ENCODE results near the gene STMN3. TPM values are rescaled to one million over a fixed set of nuclear protein-coding genes. Genes with fewer than 3 reads are reported as not detected.

Gene STMN3
- total RNA-seq, 4 donors from 2014 or later = 0.51 to 1.9 (median 0.88) TPM

GRCh38 chr20:63697357-63697867 lies 44.2 kb upstream of the STMN3 start:
- ATAC-seq = no peak
- Histone ChIP-seq H3K4me1 (peaks cover 30 to 32% of the 10 kb centered on the region in 2 donors), H3K36me3 (peaks cover 0 to 7% of the 10 kb centered on the region in 2 donors), H3K4me3 (peak overlapping the region in 1 of 4 donors; percentile 29), H3K9me3 (no peaks in the 10 kb centered on the region), H3K27ac (no peak overlapping the region), H3K27me3 (no peaks in the 10 kb centered on the region)
- in situ Hi-C loops (cut with MboI; ENCODE audit: low sequenced_read_pairs in 4 of 4) = no loop called here
- TF ChIP-seq, protein P1, sequence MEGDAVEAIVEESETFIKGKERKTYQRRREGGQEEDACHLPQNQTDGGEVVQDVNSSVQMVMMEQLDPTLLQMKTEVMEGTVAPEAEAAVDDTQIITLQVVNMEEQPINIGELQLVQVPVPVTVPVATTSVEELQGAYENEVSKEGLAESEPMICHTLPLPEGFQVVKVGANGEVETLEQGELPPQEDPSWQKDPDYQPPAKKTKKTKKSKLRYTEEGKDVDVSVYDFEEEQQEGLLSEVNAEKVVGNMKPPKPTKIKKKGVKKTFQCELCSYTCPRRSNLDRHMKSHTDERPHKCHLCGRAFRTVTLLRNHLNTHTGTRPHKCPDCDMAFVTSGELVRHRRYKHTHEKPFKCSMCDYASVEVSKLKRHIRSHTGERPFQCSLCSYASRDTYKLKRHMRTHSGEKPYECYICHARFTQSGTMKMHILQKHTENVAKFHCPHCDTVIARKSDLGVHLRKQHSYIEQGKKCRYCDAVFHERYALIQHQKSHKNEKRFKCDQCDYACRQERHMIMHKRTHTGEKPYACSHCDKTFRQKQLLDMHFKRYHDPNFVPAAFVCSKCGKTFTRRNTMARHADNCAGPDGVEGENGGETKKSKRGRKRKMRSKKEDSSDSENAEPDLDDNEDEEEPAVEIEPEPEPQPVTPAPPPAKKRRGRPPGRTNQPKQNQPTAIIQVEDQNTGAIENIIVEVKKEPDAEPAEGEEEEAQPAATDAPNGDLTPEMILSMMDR (IDR thresholded peaks at IDR 0.05 in 4 of 5, conservative IDR thresholded peaks at IDR 0.05 in 1 of 5) = no peak
- TF ChIP-seq POLR2A (IDR thresholded peaks at IDR 0.05) = no peak
- intact Hi-C loops (cut with DNase I; ENCODE audit: low total_unique reads) = no loop called here
- DNase-seq = peak in 1 of 2 donors; percentile 16

DNA sequence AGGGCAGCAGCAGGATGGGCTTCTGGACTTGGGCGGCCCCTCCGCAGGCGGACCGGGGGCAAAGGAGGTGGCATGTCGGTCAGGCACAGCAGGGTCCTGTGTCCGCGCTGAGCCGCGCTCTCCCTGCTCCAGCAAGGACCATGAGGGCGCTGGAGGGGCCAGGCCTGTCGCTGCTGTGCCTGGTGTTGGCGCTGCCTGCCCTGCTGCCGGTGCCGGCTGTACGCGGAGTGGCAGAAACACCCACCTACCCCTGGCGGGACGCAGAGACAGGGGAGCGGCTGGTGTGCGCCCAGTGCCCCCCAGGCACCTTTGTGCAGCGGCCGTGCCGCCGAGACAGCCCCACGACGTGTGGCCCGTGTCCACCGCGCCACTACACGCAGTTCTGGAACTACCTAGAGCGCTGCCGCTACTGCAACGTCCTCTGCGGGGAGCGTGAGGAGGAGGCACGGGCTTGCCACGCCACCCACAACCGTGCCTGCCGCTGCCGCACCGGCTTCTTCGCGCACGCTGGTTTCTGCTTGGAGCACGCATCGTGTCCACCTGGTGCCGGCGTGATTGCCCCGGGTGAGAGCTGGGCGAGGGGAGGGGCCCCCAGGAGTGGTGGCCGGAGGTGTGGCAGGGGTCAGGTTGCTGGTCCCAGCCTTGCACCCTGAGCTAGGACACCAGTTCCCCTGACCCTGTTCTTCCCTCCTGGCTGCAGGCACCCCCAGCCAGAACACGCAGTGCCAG lies 43.6 kb upstream of the STMN3 start, which contains the start of gene TNFRSF6B:
TNFRSF6B (plus strand) TSS at position 25 of the 729 bp plus-strand sequence; CDS start at position 141, 116 bp downstream.
- Histone ChIP-seq H3K27ac (no peak within 1 kb of the TSS), H3K4me1 (peaks cover 30 to 32% of the 10 kb centered on the region in 2 donors), H3K9me3 (no peaks in the 10 kb centered on the region), H3K4me3 (peak within 1 kb of the TSS in 2 of 4 donors; percentile 18 to 29), H3K27me3 (no peaks in the 10 kb centered on the region), H3K36me3 (peaks cover 0 to 7% of the 10 kb centered on the region in 2 donors)
- in situ Hi-C loops (cut with MboI; ENCODE audit: low sequenced_read_pairs in 4 of 4) (no loop called here), intact Hi-C loops (cut with DNase I; ENCODE audit: low total_unique reads) (no loop called here)
- peak in 1 of 2 donors; percentile 13 for ATAC-seq
- TF ChIP-seq, protein P1 (IDR thresholded peaks at IDR 0.05 in 4 of 5, conservative IDR thresholded peaks at IDR 0.05 in 1 of 5) = no peak
- TF ChIP-seq POLR2A (IDR thresholded peaks at IDR 0.05) = no peak
- DNase-seq = no peak

DNA sequence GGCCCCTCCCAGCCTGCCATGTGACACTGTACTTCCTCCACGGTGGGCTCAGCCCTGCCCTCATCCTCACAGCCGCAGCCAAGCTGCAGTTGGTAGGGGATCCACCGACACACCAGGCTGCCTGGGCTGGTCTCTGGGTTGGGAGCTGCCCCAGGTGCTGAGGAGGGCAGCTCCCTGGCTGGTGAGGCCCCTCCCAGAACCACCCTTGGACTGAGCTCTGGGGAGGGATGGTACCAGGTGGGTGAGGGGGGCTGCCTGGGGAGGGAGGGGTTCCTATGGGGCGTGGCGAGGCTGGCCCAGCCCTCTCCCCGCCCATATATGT lies 43.0 kb upstream of the STMN3 start:
- Histone ChIP-seq H3K4me3 (peak overlapping the region in 1 of 4 donors; percentile 18), H3K4me1 (peaks cover 30 to 32% of the 10 kb centered on the region in 2 donors), H3K27me3 (no peaks in the 10 kb centered on the region), H3K9me3 (no peaks in the 10 kb centered on the region), H3K36me3 (peaks cover 0 to 7% of the 10 kb centered on the region in 2 donors), H3K27ac (no peak overlapping the region)
- ATAC-seq = no peak
- intact Hi-C loops (cut with DNase I; ENCODE audit: low total_unique reads) (no loop called here), in situ Hi-C loops (cut with MboI; ENCODE audit: low sequenced_read_pairs in 4 of 4) (no loop called here)
- no peak for DNase-seq
- no peak for TF ChIP-seq POLR2A (IDR thresholded peaks at IDR 0.05)
- TF ChIP-seq, protein P1 (IDR thresholded peaks at IDR 0.05 in 4 of 5, conservative IDR thresholded peaks at IDR 0.05 in 1 of 5) = no peak

DNA sequence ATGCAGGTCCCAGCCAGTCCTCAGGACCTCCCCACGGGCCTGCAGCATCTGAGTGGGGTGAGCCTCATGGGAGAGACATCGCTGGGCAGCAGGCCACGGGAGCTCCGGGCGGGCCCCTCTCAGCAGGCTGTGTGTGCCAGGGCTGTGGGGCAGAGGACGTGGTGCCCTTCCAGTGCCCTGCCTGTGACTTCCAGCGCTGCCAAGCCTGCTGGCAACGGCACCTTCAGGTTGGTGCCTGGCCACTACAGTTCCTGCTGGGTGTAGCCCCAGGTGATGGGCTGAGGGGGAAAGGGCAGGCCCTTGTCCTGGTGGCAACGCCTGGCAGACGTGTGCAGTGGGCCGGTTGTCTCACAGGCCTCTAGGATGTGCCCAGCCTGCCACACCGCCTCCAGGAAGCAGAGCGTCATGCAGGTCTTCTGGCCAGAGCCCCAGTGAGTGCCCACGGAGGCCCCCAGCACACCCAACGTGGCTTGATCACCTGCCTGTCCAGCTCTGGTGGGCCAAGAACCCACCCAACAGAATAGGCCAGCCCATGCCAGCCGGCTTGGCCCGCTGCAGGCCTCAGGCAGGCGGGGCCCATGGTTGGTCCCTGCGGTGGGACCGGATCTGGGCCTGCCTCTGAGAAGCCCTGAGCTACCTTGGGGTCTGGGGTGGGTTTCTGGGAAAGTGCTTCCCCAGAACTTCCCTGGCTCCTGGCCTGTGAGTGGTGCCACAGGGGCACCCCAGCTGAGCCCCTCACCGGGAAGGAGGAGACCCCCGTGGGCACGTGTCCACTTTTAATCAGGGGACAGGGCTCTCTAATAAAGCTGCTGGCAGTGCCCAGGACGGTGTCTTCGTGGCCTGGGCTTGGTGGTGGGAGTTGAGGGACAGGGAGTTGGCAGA lies 42.4 kb upstream of the STMN3 start:
- H3K4me3 ChIP-seq = no peak overlapping the region
- TF ChIP-seq, protein P1 (IDR thresholded peaks at IDR 0.05 in 4 of 5, conservative IDR thresholded peaks at IDR 0.05 in 1 of 5) = no peak
- ATAC-seq (no peak), DNase-seq (no peak)
- no peak overlapping the region for H3K27ac ChIP-seq
- peaks cover 30 to 32% of the 10 kb centered on the region in 2 donors for H3K4me1 ChIP-seq
- H3K9me3 ChIP-seq = no peaks in the 10 kb centered on the region
- H3K36me3 ChIP-seq = peaks cover 0 to 7% of the 10 kb centered on the region in 2 donors
- in situ Hi-C loops (cut with MboI; ENCODE audit: low sequenced_read_pairs in 4 of 4) = no loop called here
- intact Hi-C loops (cut with DNase I; ENCODE audit: low total_unique reads) = no loop called here
- no peaks in the 10 kb centered on the region for H3K27me3 ChIP-seq

Measured in gastrocnemius medialis (tissue), 4 donors.